GM15510 (cell line): ENCODE results near the gene PCNX2.

ENCODE experiments used
- POLR2A ChIP-seq: IDR thresholded peaks from 3 replicates; pipeline ENCODE4 v1.6.1; 2011; ENCODE audit warnings: borderline replicate concordance; ENCODE audit not compliant: insufficient read length; ENCODE audit errors: extremely low read depth

PCNX2 gene

DNA sequence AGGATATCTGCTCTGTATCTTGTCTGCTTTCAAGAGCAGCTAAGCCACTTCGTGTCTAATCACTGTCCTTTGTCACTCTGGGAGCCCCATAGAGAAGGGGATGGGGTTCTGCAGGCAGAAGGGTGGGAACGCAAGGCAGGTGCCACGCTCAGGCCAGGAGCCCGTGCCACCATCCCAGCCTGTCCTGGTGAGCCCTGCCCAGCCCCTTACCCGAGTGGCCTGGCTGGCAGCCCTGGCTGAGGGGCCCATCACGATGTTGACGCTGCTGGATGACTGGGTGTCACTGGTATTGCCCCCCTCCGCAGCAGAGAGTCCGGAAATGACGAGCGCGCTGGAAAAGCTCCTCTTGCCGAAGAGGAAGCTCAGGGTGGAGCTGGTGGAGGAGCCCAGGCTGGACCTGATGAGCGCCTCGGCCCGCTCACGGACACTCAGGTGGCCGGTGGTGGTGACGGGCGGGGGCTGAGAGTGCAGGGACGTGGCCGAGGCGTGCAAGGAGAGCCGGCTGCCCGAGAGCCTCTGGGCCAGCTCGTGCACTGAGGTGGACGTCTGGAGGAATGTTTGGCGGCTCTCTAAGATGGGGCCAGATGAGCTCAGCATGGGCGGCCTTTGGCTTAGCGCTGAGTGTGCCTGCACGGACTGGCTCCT lies 309.5 kb downstream of the PCNX2 start:
- no peak for TF ChIP-seq POLR2A

DNA sequence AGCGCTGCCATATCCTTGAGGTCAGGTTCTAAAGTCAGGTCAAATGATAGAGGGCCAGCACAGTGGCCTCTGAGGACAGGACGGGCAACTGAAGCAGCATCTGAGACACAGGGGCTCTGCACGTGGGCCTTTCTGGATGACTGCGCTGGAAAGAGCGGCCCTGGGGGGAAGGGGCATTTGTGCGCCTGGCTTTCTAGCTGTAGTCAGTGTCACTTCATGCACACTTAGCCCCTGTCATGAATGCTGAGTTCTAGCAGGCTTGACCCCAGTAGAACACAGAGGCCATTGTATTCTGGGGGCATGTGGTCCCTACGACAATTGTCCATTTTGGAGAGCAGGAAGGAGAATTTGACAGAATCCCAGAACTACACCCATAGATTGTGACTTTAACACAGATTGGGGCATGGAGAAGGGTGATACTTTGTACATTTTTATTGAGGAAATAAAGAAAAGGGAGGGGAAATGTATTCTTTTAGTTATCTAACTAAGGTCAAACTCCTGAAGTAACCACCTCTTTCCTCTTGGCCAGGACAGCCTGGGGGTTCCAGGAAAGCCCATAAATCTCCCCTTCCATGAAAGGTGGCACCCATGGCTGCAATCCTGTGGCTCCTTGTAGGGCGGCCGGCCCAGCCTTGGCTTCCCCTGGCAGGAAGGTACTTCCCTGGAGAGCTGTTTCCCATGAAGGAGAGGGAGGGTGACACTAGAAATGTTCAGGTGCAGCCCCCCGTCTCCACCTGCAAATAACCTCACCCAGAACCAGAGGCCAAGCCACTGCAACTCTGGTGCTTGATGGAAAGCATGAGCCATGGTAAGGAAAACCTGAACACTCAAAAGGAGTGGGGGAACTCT lies 310.7 kb downstream of the PCNX2 start:
- TF ChIP-seq POLR2A, result no peak

DNA sequence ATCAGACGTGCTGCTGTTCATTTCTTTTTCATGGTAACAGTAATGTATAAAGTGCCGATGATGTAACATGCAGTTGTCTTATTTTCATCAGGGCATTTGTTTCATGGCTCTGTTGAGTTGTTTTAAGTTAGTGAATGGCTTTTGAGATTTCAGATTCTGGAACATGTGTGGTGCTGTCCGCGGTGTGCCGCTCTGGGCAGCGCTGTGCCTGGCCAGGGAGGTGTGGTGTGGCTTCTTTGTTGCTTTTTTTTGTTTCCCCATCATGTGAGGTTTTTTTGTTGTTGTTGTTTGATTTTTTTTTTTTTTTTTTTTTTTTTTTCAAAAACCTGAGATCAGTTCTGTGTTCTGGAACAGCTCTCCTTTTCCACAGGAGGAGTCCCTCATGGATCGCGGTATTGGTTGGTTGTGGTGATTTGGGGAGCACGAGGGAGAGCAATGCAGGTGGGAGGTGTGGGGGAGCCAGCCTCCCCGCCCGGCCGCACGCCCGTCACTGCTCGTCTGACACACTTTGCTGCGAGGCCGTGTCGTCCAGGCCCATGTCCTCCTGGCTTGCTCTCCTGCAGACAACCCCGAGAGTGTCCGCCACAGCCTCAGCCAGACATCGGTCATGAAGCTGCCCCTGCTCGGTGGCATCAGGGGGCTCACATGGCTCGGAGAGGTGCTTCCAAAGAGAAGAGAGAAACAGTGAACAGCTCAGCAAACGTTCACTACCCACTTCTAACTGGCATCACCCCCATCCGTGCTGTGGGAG lies 311.5 kb downstream of the PCNX2 start:
- TF ChIP-seq POLR2A, result no peak

DNA sequence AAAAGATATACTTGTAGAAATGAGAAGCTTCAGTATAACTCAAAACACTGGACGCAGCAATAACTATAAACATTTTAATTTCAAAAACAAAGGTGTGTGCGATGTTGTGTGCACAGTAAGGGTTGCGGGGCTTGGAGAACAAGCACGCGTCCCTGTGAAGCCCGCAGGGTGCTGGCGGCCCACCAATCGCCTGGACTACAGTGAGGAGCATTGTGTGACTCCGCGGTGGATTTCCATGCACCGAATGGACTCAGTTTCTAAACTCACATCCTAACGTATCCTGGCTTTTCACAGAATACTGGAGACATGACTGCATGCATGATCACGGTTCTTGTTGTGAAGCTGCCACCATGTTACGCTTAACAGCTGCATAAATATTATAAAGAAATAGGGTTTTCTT lies 312.1 kb downstream of the PCNX2 start:
- TF ChIP-seq POLR2A, result no peak

DNA sequence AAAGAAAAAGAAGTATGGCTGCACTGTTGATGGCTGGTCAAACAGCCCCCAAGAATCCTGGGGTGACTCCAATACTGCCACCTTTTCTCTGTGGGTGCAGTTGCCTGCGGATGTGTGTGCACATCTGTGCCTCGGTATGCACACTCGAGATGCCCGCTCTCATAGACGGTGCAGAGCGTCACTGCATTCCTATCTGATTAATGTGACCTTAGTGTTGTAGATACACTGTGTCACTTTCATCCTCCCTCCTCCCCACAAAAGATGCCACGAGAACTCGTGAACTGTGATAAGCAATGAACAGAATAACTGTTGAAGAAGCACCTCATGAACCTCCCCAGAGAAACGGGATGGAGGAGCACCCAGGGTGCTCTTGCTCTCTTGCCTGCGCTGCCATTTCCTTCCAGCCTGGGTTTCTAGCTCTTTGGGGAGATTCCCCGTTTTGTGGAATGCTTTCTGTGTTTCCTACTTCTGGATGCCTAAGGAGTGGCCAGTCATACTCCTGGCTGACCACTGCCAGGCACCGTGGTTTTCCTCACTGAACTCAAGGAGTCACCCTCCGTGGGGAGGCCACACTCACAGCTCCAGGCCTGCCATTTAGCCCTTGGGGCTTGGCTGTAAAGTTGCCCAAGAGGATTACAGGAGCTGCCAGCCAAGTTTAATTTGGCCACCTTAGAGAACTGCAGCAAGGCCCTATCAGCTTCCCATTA lies 313.1 kb downstream of the PCNX2 start:
- TF ChIP-seq POLR2A, result no peak

DNA sequence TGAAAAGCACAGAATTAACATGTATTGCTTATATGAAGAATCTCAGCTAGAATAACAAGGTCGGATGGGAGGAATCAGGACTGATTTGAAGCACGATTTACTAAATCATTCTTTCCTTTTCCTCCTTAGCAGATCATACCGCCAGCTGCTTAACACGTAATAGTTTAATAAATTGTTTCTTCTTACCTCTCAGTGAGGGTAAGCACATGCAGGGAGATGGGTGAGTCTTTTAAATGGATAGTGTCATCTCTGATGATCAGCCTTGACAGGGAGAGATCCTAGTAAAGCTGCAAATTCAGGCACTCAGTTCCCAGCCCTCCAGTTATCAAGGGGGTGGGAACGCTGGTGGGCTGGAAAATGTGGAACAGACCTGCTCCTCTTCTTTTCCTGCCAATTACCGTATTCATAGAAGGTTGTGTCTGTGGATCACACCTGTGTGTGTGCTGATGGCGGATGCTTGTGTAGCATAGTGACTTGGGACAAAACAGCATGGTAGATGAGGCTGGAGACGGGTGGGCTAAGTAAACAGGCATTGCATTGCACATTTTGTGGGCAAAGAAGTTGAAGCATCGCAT lies 314.5 kb downstream of the PCNX2 start:
- TF ChIP-seq POLR2A, result no peak

DNA sequence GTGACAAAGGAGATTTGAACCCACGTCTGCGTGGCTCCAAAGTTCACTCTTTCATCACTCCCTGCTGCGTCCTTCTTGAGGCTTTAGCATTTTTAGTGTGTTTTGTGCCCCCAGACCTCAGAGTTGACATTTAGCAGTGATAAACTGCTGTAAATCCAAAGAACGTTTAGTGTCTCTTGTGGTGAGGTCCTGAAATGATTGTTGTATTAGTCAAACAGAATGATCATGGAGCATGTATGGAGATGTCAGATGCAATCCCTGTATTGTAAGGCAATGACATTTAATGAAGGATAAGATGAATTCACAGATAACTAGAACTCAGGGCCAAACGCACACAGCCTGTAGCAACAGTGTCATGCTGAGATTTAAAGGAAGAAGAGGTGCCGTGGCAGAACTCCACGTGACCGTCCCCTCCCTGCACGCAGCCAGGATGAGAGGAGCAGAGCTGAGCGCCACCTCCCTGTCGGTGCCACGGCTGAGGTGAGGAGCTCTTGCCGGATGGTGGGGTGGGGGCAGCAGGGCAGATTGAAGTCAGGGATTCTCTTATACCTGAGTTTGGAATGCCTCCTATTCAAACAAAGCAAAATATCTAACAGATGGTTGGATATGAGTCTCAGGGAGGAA lies 315.1 kb downstream of the PCNX2 start:
- TF ChIP-seq POLR2A, result no peak

DNA sequence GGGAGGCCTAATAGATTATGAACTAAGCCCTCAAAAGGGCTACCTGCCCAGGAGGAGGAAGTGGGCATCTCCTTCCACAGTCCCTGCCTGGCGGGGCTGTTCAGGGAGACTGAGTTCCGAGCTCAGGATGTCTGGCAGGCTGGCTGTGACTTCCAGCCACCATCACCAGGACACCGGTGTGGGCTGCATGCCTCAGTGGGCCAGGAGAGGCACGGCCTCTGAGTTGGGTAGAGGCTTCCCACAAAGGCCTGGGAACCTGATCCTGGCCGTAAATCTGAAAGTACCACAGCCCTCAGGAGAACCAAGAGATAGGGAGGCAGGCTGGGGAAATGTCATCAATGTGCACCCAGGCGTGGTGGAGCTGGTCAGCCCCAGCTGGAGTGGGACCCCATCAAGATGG lies 316.0 kb downstream of the PCNX2 start:
- TF ChIP-seq POLR2A, result no peak

DNA sequence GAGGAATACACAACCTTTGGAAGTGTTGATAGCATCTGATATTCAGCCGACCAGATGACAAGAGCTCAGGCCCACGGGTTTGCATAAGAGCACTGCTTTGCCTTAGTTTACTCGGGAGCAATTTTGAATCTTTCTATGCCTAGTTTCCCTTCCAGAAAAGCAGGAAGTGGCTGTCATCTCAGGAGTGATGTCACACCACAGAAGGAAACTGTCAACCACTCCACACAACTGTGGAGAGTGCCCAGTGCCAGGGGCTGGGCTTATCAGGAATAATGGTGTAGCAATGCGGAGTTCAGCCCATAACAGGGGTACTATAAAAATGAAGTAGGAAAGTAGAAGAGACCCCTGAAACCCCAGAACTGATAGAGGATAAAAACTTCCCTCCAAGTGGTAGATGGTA lies 316.7 kb downstream of the PCNX2 start:
- TF ChIP-seq POLR2A, result no peak

DNA sequence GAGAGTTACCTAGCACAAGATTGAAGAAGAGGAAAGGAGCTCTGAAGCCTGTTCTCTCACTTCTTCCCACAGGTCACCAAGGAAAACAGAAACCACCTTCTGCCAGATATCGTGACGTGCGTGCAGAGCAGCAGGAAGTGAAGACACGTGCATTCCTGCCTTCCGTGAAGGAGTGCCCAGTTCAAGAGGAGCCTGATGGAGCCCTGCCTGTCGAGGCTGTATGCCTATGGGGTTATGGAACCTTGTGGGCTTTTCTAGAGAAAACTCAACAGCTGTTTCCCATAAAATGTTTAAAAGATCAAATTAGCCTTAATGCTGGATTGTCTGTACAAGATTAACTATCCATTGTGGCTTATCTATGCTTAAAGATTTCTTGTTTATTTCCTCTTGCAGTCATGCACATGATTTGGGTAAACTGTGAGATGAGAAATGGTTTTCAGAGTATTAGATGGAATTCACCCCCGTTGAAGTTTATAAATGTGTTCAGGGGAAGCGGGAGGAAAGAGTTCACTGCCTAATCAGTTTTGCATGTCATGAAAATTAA lies 317.4 kb downstream of the PCNX2 start:
- no peak for TF ChIP-seq POLR2A

DNA sequence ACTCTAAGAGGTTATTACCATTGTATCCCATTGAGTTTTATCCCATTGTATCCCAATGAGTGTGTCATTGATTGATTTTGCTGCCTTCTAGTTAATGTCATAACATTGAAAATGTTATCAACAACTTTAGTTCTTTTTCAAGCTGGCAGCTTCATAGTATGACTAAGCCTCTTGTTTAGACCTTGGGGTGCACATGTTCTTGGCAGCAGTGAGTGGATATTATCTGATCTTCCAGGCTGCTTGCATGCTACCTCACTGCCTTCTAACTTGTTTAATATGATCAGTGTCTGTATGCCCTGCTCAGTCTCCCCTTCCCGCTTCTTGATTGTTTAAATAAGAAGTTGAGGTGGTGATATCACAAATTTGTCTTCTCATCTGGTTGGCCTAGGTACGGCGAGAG lies 320.6 kb downstream of the PCNX2 start:
- no peak for TF ChIP-seq POLR2A

DNA sequence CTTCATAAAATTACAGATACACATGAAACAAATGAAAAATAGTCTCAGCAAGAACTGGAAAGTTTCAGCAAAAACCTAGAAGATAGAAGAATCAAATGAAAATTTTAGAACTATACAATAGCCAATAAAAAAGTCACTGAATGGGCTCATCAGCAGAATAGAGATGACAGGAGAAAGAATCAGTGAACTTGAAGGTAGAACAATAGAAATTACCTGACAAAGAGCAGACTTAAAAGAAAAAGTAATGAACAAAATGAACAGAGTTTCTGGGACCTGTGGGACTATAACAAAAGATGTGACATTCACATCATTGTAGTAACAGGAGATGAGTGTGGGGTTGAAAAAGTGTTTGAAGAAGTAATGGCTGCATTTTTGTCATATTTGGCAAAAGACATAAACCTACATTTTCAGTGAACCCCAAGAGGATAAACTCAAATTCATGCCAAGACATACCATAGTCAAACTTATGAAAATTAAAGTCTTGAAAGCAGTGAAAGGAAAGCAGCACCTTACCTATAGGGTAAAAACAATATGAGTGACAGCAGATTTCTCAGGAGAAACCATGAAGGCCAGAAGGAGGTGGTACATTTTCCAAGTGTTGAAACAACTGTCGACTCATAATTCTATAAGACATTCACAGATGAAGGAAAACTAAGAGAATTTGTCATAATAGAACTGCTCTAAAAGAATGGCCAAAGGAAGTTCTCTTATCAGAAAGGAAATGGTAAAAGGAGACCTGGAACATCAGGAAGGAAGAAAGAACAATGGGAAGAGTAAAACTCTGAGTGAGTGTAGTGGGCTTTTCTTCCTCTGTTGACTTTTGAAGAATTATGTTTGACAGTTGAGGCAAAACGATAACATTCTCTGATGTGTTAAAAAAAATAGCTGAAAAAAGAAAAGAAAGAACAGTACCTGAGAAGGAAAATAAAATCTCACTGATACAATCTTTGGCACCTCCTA lies 321.6 kb downstream of the PCNX2 start:
- TF ChIP-seq POLR2A, result no peak

DNA sequence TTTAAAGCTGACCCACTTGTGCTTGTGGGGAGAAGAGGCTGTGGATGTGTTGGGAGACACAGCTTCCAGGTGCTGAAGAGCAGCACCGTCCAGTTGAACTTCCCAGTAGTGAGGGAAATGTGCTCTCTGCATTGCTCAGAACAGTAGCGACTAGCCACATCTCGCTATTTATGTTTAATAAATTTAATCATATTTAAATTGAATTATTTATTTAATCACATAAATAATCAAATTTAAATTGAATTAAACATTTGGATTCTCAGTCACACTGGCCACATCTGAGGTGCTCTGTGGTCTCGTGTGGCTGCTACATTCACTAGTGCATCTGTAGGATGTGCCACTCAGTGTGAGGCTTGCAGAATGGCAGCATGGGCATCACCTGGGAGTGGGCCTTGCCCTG lies 325.0 kb downstream of the PCNX2 start:
- no peak for TF ChIP-seq POLR2A
